A204.1 (cell line): ENCODE results near the gene FBXO40.

Experiments
- FAIRE-seq: peaks from 2 replicates; lab custom pipeline; 2012; peaks lifted over from hg19 to GRCh38; lab: Jason Lieb, UNC

Gene FBXO40

DNA sequence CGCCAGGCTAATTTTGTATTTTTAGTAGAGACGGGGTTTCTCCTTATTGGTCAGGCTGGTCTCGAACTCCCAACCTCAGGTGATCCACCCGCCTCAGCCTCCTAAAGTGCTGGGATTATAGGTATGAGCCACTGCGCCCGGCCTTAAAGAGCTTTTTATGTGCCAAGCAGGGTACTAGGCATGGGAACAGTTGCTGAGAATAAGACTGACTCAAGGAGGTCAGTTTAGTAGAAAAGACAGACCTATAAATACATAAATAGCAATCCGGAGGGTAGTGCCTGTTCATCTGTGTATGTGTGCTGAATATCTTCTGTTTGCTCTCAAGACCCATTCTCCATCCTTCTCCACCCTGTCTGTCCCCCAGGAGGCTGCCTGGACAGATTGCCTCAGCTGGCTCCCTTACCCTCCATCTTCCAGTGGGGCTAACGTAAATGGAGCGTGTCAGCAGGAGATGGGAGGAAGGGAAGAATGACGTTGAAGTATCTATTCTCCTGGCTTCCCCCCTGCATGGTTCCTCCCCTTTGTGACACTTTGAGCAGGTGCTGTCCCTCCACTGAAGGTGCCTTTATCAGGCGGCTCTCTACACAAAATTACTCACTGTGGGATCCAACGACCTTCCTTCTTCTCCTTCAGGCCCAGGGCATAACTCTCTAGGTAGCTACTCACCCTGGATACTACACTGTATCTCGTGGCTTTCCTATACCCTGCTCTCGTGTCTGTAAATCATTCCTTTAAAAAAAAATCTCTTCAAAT lies 31.1 kb downstream of the FBXO40 start:
- FAIRE-seq: no peak

DNA sequence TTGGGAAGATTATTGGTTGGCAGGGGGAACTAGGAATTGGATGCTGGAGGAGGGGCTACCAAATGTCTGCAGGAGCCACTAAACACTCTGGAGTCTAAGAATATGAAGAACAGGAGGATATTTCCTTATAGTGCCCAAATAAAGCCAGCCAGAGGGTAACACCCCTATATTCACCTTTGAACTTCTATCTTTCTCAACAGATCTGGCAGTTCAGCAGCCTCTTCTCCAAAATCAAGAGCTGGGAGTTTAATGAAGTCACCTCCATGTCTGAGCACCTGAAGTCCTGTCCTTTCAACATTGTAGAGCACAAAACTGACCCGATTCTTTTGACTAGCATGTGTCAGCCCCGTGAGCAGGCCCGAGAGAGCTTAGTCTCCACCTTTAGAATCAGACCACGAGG lies 33.3 kb downstream of the FBXO40 start:
- FAIRE-seq: no peak

DNA sequence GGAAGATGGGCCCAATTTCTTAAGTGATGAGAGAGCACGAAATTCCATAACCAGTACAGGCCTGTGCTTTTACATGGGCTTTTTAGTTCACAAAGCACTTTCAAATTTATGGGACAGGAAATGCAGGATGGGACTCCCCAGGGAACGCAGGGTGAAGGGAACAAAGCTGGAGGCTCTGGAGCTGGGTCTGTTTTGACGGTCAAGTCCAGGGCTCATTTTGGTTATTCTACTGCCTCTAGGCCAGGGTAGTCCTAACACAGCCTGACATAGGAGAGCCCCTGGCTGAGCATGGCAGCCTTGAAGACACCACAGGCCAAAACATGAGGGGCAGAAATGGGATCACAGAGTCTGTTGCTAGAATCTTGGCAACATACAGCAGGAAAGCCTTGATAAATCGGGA lies 34.0 kb downstream of the FBXO40 start:
- FAIRE-seq: no peak

DNA sequence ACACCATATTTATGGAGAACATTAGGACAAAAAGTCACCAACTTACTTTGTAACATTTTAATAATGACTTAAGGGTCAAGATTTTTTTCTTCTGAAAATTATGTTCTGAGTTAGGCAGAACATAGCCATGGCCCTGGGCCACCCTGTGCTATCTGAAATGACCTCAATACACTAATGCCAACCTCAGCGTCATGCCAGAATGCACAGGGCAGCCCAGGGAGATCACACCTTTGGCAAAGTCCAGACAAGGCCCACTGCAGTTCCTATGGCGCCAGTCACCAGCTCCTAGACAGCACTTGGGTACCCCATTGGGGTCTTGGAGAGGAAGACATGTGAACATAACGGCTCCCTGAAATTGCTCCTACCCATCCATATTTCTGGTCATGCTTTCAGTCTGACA lies 34.4 kb downstream of the FBXO40 start:
- FAIRE-seq: no peak

DNA sequence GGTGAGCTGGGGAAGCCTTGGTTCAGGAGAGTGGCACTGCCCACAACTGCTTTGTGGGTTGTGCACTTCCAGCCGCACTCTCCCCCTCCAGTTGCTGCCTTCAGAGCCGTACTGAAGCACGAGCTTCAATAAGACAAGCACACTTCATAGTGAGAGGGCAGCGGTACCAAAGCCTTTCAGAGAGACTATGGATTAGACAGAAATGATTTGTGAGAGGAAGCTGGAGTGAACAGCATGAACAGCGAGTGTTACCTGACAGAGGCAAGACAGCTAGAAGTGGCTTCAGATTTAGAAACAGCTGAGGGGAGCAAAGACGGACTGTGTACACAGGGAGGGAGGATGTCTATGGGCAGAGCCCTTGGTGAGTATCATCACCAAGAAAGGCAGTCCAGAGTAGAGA lies 36.4 kb downstream of the FBXO40 start:
- no peak for FAIRE-seq

DNA sequence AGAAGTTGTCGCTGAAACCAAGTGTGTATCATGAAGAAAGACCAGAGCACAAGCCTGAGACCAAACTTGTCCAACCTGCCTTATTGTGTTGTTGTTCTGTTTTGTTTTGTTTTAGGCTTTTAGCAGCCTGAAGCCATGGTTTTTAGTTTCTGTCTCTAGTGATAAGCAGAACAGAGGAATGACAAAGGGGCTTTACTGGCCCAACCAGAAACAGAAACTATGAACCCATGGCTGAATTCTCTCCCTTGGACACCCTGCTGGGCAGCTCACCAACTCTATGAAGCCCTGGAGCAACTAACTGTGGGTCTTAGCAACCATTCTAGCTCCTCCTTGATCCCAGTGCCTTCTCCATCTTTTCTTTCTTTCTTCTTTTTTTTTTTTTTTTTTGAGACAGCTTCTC lies 37.2 kb downstream of the FBXO40 start:
- no peak for FAIRE-seq

DNA sequence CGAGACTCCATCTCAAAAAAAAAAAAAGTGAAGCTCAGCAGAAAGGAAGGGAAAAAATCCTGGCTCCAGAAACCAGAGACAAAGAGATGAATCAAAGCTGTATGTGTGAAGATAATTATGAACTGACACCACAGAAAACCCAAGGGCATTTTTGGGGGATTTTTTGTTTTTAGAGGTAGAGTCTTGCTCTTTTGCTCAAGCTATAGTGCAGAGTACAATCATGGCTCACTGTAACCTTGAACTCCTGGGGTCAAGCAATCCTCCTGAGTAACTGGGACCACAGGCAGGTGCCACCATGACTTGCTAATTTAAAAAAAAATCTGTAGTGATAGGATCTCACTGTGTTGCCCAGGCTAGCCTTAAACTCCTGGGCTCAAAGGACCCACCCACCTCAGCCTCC lies 44.7 kb downstream of the FBXO40 start:
- no peak for FAIRE-seq

DNA sequence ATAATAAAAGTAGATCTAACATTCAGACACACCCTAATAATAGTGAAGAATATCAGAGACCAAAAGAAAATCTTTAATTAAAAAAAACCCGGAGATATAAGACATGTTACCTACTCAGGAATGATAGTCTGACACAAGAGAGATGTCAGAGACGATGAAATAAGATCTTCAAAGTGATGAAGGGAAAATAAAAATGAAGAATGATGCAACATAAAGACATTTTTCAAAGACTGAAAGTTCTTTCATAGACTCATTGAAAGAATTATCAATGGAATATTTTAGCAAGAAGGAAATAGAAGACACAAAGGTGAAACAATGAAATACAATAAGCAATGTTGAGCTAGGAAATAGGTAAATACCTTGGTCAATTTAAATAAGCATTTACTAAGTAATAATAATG lies 47.9 kb downstream of the FBXO40 start:
- no peak for FAIRE-seq

DNA sequence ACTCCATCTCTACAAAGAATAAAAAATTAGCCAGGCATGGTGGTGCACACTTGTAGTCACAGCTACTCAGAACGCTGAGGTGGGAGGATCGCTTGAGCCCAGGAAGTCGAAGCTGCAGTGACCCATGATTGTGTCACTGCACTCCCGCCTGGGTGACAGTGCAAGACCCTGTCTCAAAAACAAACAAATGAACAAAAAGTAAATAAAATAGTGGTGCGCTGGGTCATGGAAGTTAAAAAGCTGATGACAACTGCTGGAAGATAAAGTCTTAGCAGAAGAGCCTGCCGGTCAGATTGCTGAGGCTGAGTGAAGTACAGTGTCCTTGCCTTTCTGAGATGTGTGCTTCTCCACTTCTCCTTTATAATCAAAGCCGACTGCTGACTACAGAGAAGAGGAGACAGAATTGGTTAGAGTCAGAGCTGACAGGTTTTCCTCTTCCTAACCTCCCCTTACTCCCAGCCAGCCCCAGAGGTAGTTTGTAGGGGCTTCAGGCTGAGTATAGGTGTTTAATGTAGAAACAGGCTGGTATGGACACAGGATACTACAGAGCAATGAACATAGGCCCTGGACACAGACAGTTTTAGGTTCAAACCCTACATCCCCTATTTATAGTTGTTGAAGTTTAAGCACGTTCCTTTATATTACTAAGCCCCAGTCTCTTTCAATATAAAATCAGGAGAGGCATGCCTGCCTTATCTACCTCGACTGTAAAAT lies 49.6 kb downstream of the FBXO40 start:
- no peak for FAIRE-seq

DNA sequence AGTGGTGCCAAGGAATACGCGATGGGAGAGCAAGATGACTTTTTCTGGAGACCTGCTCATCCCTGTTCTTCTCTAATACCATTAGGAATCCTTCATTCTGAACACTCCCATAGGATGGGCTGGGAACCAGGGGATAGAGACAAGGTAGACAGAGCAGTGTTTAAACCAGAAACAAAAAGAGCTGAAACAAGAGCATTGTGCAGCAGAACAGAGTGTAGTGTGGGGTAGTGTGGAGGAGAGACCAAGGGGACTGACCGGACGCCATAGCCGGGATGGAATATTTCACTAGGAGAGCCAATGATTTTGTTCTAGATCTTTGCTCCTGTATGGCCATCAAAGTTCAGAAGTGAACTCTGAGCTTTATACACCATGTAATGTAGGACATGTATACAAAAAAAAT lies 51.9 kb downstream of the FBXO40 start:
- no peak for FAIRE-seq

DNA sequence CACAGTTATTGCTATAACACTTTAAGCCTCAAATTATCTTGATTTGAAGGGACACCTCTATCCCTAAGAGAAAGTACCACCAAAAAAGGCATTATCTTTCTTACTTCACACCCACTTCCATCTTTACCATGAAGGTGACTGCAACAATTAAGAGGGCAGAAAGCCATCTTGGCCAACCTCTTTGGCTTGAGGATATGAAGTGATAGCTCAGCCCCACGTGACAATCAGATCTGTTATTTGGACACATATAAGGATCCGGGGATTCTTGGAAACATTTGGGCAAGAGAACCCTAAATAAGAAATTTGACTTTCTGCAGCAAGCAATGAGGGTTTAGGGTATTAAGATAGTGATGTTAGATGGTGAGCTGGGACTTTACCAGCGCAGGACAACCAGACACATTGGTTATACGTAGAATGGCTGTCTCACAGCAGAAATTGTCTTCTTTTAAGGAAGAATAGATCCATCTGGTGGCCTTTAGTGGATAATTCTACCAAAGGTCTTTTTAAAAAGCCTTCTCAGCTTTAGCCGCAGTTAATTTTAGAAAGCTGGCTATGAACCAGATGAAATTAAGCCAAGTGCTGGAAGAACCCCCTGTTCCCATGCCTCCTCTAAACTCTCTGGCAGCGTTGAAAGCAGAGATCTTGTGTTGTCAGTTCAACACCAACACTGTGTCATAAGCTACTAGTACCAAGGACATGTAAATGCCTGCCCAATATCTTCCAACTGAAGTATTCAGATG lies 55.2 kb downstream of the FBXO40 start:
- no peak for FAIRE-seq

DNA sequence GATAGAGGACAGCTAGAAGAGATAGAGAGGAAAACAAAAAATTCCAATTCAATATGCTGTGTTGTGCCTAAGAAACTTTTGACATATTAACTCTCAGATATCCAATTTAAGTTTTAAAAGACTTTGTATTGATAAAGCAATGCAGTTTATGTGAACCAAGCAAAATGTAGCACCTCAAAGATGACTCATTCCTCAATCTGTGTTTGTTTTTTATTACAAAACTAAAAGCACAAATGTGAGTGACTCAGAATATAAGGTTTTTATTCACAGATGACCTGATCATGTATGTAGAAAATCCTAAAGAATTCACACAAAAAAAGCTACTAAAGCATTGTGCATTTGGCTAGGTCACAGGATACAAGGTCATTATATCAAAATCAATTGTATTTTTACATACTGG lies 56.5 kb downstream of the FBXO40 start:
- no peak for FAIRE-seq

DNA sequence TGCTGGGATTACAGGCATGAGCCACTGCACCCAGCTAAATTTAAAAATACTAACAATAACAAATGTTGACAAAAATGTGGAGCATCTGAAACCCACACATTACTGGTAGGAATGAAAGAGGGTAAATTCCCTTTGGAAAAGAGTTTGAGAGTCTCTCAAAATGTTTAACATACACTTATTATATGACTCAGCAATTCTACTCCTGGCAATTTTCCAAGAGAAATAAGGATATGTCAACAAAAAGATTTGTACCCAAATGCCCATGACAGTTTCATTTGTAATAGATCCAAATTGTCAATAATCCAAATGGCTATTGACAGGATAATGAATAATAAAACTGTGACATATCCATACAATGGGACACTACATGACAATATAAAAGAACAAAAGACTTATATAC lies 58.5 kb downstream of the FBXO40 start:
- FAIRE-seq: no peak

DNA sequence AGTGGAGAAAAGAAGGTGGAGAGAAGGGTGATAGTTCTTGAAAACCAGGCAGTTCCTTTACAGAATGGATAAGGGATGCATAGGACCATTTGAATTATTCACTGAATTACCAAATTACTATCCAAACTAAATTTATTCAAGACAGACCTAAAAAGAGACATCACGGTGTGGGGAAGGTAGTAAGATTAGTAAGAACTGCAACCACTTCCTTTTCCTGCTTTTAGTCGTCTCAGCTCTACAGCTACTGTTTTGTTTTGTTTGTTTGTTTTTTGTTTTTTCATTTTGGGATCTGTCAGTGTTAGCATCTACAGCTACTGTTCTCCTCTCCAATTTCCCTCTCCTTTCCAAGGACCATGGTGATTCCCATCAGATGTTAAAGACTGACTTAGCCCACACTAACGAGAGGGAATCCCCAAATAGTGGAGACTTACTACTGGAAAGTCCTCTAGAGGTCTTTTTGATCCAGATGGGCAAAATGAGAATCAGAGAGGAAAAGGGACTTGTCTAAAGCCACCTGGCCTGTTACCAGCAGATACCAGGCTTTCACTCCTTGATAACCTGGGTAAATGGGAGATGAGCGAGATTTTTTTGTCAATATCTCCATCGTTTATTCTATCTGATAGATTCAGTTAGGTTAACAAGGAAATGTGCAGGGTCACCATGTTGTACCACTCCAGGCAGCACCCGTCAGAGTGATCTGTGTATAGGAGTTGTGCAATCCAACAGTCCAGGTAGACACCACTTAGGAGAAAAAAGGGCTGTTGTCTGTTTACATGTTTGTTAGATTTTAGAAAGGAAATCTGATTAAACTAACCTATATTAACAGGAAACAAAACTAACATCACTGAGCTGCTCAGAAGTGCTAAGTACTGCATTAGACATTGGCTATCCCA lies 61.6 kb downstream of the FBXO40 start:
- no peak for FAIRE-seq

DNA sequence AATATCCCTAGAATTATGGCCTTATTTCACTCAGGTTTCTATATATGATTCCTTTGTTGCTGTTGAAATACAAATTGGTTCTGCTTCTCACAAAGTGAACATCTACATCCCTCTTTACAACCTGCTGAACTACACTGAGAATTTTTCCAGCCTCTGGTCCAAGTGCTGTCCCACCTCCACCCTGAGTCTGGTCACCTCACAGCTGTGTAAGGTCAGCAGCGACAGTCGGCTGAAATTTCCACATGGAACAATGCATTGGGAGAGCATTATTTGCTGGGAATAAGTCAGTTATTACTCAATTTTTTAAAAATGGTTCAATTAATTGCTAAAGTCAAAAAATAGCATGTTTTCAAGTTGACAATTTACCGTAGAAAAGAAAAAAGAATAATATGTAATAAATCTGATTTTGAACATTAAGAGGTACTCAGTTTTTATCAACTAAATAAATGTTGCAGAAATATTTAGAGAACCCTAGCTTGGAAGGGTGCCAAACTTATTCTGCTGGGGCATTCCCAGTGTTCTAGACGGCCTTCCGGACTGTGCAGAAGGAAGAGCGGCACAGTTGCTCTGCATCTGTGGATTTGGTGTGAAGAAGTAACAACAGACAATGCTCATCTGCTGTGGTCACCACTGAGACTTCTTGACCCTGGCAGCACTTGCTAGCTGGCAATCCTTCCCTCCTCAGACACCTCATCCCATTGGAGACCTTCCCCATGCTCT lies 65.7 kb downstream of the FBXO40 start:
- no peak for FAIRE-seq

DNA sequence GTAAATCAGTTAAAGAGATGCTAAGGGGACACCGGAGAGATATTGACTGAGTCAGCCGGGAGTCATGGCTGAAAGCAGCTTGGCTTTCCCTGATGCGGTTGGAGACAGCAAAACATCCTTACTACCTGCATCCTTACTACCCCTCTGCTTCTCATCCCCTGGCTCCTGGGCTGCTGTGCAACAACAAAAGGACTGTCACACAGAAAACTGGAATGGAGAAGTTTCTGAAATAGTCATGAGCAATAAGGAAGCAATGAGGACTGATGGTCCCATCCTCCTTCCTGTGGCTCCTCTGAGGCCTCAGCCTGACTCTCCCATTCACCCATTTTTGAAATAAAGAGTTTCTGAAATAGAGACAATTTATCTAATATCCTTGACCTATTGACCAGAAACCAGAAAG lies 66.4 kb downstream of the FBXO40 start:
- FAIRE-seq: no peak

DNA sequence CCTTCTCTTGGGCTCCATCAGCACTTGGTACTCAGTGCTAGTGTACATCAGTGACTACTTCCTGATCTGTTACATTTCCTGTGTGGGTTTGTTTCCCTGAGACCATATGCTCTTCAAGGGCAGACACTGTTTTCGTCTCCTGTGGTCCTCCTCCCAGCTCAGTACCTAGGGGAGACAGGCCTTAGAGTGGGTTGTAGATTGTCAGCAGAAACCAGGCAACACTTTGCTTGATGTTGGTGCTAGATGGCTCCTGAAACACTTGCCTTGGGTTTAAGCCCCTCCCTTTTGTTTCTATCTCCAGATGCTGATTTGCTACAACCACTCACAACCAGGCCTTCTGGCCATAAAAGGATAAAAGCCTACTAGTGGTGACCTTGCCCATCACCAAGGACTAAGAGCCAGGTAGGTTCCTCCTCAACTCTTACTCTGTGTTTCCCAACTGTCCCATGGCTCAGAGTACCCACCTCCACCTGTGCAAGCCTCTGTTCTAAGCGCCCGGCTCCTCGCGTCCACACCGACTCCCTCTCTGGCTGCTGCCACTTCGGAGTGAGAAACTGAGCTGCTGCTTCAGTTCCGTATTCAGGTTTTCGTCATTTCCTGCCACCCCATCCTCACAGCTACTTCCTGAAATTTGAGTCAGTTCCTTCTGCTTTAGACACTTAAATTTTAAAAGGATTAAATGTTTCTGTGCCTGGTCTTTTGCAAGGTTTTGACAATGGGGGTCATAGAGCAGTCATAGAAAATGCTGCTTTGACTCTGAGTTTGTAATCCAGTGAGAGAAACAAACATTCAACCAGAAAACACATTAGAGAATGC lies 67.4 kb downstream of the FBXO40 start, which contains the start of gene HCLS1:
HCLS1 (minus strand) TSS at position 548 of the 816 bp plus-strand sequence. CDS start 2,556 bp downstream, outside the sequence.
- FAIRE-seq: no peak

DNA sequence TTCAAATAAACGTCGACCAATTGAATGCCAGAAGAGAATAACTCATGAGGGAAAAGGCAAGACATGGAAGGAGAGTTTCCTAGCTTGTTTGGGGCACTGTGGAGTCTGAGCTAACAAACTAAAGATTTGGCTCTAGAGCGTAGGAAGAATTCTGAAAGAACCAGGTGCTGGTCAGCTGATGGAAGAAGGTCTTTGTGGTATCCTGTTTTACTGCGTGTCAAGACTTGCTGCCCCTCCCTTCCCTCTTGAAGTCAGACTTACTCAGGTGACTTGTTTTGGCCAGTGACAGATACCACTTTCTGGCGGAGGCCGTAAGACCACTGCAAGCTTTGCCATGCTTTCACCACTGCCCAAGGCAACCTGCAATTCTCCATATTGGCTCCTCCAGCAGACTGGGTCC lies 68.2 kb downstream of the FBXO40 start:
- no peak for FAIRE-seq

DNA sequence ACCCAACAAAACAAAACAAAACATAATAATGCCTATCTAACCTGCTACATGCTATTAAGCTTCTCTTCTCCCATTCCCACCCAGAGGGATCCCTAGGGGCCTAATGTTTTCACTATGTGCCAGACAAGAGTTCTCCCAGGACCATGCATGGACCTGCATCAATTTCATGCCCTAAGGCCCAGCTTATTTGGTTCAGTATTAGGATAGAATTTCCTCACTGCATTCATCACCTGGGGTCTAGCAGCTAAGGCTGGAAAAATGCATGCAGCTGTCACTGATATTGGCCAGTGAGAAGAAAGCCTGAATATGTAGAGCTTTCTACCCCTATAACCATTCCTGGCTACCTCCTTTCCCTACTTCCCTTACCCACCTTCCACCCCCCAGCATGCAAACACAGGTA lies 69.6 kb downstream of the FBXO40 start:
- FAIRE-seq: no peak

DNA sequence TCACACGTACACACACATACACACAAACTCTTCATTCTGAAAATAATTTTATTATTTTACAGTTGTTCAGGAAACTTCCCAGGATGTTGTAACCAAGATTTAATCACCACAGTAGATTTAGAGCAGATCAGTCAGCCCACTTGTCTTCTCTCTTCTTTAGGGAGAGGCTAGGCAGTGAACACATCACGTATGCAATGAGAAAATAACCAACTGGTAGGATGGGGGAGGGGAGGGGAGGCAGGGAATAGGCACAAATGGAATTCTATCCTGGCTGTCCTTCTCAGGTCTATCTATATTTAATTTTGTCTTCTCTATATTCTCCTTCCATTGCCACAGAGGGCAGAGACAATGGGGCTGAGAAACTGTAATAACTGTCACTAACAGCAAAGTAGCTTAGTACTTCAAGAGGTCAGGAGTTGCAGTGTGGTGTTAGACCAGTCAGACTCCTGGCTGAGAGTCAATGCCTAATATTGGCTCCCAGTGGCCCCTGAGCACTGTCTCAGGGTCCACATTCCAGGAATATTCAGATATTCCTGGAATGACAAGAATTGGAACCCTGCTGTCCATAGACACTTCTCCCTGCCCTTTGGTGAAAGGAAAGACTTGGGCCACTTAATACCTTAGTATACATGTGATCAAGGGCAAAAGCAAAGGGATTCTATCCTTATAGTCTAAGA lies 70.1 kb downstream of the FBXO40 start:
- FAIRE-seq: no peak
